HG02943 (cell line): ENCODE data around the gene PSMB3.

ENCODE experiments used
- ATAC-seq: cut with Tn5 transposase; IDR thresholded peaks from one replicate; pipeline ENCODE4 v1.9.1; 2021; ENCODE audit warnings: mild to moderate bottlenecking, low read depth, moderate library complexity; ENCODE audit not compliant: unreplicated experiment

Gene PSMB3

GRCh38 chr17:38752308-38753070, at the start of gene PSMB3:
Gene PSMB3 (plus strand): TSS chr17:38752741. CDS start chr17:38752827, 86 bp downstream.
- ATAC-seq, result peak; percentile 86

- no peak for ATAC-seq
These were observed 49.4 kb upstream of the PSMB3 start for GRCh38 chr17:38702916-38703741.

- ATAC-seq, result no peak
These were observed 48.6 kb upstream of the PSMB3 start for GRCh38 chr17:38703742-38704605.

GRCh38 chr17:38704606-38705522, 47.7 kb upstream of the PSMB3 start, which contains the start of gene MLLT6:
Gene MLLT6 (plus strand): TSS chr17:38705273. CDS start chr17:38705633, 360 bp downstream.
- ATAC-seq, result no peak

GRCh38 chr17:38705523-38705802, 47.1 kb upstream of the PSMB3 start:
- ATAC-seq, result no peak

- no peak for ATAC-seq
These were observed 46.6 kb upstream of the PSMB3 start for GRCh38 chr17:38705803-38706504.

- ATAC-seq, result no peak
These were observed 45.9 kb upstream of the PSMB3 start for GRCh38 chr17:38706505-38707216.

GRCh38 chr17:38707678-38708351, 44.7 kb upstream of the PSMB3 start:
- ATAC-seq, result no peak

- no peak for ATAC-seq
These were observed 43.3 kb upstream of the PSMB3 start for GRCh38 chr17:38709104-38709820.

GRCh38 chr17:38709864-38710603, 42.5 kb upstream of the PSMB3 start:
- ATAC-seq, result no peak

GRCh38 chr17:38710604-38710962, 42.0 kb upstream of the PSMB3 start:
- no peak for ATAC-seq

- no peak for ATAC-seq
These were observed 41.6 kb upstream of the PSMB3 start for GRCh38 chr17:38710985-38711384.

GRCh38 chr17:38711792-38712571, 40.6 kb upstream of the PSMB3 start:
- no peak for ATAC-seq

GRCh38 chr17:38712593-38712992, 39.9 kb upstream of the PSMB3 start:
- no peak for ATAC-seq

GRCh38 chr17:38713456-38714075, 39.0 kb upstream of the PSMB3 start:
- ATAC-seq, result no peak
